GM23338 (cell line): ENCODE measurements around the gene GNAO1. TPM values are rescaled to one million over a fixed set of nuclear protein-coding genes. Genes with fewer than 3 reads are reported as not detected.

Experiments
- ATAC-seq: fragments of 200-7000 bp; cut with Tn5 transposase; 3 replicates; pipeline ENCODE4 v1.9.1; 2020
- DNase-seq: peaks from one replicate; pipeline ENCODE4 v3.0.0-alpha.2; 2015; ENCODE audit warnings: low spot score
- H2AFZ ChIP-seq: fragments of 200-600 bp; sonication (generic); 2 replicates; pipeline ENCODE4 v1.8.0; 2016; ENCODE audit warnings: antibody characterized with exemption, mild to moderate bottlenecking, moderate library complexity
- H3F3A ChIP-seq: fragments of 200-600 bp; sonication (generic); replicated peaks from 2 replicates; pipeline ENCODE4 v1.8.0; 2017; ENCODE audit warnings: antibody characterized with exemption, mixed run types, low read depth
- H3K27ac ChIP-seq: fragments of 200-600 bp; sonication (generic); 2 replicates; pipeline ENCODE4 v1.6.1; 2016; ENCODE audit warnings: low read depth
- H3K27me3 ChIP-seq: fragments of 200-600 bp; sonication (generic); 2 replicates; pipeline ENCODE4 v1.8.0; 2016; ENCODE audit warnings: mild to moderate bottlenecking, mixed run types, moderate library complexity; ENCODE audit not compliant: insufficient read depth
- H3K36me3 ChIP-seq: fragments of 200-600 bp; sonication (generic); 2 replicates; pipeline ENCODE4 v1.8.0; 2016; ENCODE audit warnings: mild to moderate bottlenecking; ENCODE audit not compliant: insufficient read depth
- H3K4me1 ChIP-seq: fragments of 200-600 bp; sonication (generic); 2 replicates; pipeline ENCODE4 v1.8.0; 2016; ENCODE audit warnings: mild to moderate bottlenecking, moderate library complexity; ENCODE audit not compliant: insufficient read depth
- H3K4me2 ChIP-seq: fragments of 200-600 bp; sonication (generic); 2 replicates; pipeline ENCODE4 v1.7.1; 2017; ENCODE audit warnings: mixed run types
- H3K4me3 ChIP-seq: fragments of 200-600 bp; sonication (generic); 2 replicates; pipeline ENCODE4 v1.6.1; 2016; ENCODE audit warnings: mixed run types
- H3K79me2 ChIP-seq: fragments of 200-600 bp; sonication (generic); replicated peaks from 2 replicates; pipeline ENCODE4 v1.8.0; 2017; ENCODE audit warnings: mild to moderate bottlenecking; ENCODE audit not compliant: insufficient read depth
- H3K9me2 ChIP-seq: fragments of 200-600 bp; sonication (generic); 2 replicates; pipeline ENCODE4 v1.8.0; 2017; ENCODE audit not compliant: insufficient read depth
- H4K20me1 ChIP-seq: fragments of 200-600 bp; sonication (generic); replicated peaks from 2 replicates; pipeline ENCODE4 v1.8.0; 2017; ENCODE audit warnings: mild to moderate bottlenecking; ENCODE audit not compliant: insufficient read depth
- H3K27ac Mint-ChIP-seq: 2 replicates; pipeline ENCODE4 v1.8.0; 2020; ENCODE audit warnings: inconsistent platforms, mild to moderate bottlenecking, moderate library complexity, mixed read lengths
- H3K27me3 Mint-ChIP-seq: 3 replicates; pipeline ENCODE4 v1.8.0; 2022; ENCODE audit warnings: low read depth, mild to moderate bottlenecking, moderate library complexity, mixed read lengths, inconsistent platforms; ENCODE audit not compliant: insufficient read depth, poor library complexity
- H3K36me3 Mint-ChIP-seq: 3 replicates; pipeline ENCODE4 v1.8.0; 2021; ENCODE audit warnings: low read depth, mild to moderate bottlenecking, inconsistent platforms, moderate library complexity, mixed read lengths
- H3K4me1 Mint-ChIP-seq: 3 replicates; pipeline ENCODE4 v1.8.0; 2020; ENCODE audit warnings: mild to moderate bottlenecking, inconsistent platforms, mixed read lengths
- H3K4me3 Mint-ChIP-seq: 3 replicates; pipeline ENCODE4 v1.8.0; 2021; ENCODE audit warnings: moderate library complexity, mild to moderate bottlenecking, inconsistent platforms, mixed read lengths
- H3K9me3 Mint-ChIP-seq: 3 replicates; pipeline ENCODE4 v1.8.0; 2020; ENCODE audit warnings: moderate library complexity, mild to moderate bottlenecking, inconsistent platforms, mixed read lengths
- CREB1 ChIP-seq: fragments of 250-450 bp; sonication (Bioruptor Pico); IDR thresholded peaks from 2 replicates; pipeline ENCODE4 v1.5.0; 2020; ENCODE audit warnings: low read depth, mild to moderate bottlenecking, moderate library complexity
- EZH2 ChIP-seq: fragments of 200-600 bp; sonication (generic); IDR thresholded peaks from one replicate; pipeline ENCODE4 v1.8.0; 2017; ENCODE audit warnings: antibody characterized with exemption, mild to moderate bottlenecking, low read depth; ENCODE audit not compliant: unreplicated experiment
- EZH2phosphoT487 ChIP-seq: fragments of 200-600 bp; sonication (generic); IDR thresholded peaks from one replicate; pipeline ENCODE4 v1.8.1; 2018; ENCODE audit warnings: antibody characterized with exemption; ENCODE audit not compliant: unreplicated experiment
- JUNB ChIP-seq: IDR thresholded peaks from one replicate; pipeline ENCODE4 v1.6.1; 2016; ENCODE audit warnings: antibody characterized with exemption; ENCODE audit not compliant: unreplicated experiment
- NANOG ChIP-seq: IDR thresholded peaks from 2 replicates; pipeline ENCODE4 v1.6.1; 2016; ENCODE audit warnings: antibody characterized with exemption, borderline replicate concordance
- POLR2AphosphoS5 ChIP-seq: IDR thresholded peaks from 2 replicates; pipeline ENCODE4 v1.6.1; 2016; ENCODE audit warnings: antibody characterized with exemption, low read depth
- ZNF114 ChIP-seq: fragments of 250-450 bp; sonication (Bioruptor Pico); IDR thresholded peaks from 2 replicates; pipeline ENCODE4 v1.5.0; 2020; ENCODE audit warnings: mild to moderate bottlenecking, moderate library complexity
- ZNF331 ChIP-seq: fragments of 250-450 bp; sonication (Bioruptor Pico); IDR thresholded peaks from 2 replicates; pipeline ENCODE4 v1.5.0; 2020; ENCODE audit warnings: low read depth, mild to moderate bottlenecking, moderate library complexity
- polyA plus RNA-seq: library from polyadenylated mRNA; unstranded; fragments of >200 nt; fragmentation: Nextera tagmentation; extraction: Ambion mirVana; gene quantifications from 2 replicates; pipeline ENCODE4 v1.2.1, GENCODE V29; 2016
- total RNA-seq: library from RNA; depleted of rRNA; stranded (reverse); fragments of >200 nt; shearing (Covaris generic); gene quantifications from 2 replicates; pipeline ENCODE4 v1.2.3, GENCODE V29; 2014
- TF ChIP-seq, protein P1 (sequence below): fragments of 250-450 bp; sonication (Bioruptor Pico); IDR thresholded peaks from 2 replicates; pipeline ENCODE4 v1.5.0; 2020; ENCODE audit warnings: mild to moderate bottlenecking, moderate library complexity
- TF ChIP-seq, protein P2 (sequence below): IDR thresholded peaks from 2 replicates; pipeline ENCODE4 v1.6.1; 2016; ENCODE audit warnings: antibody characterized with exemption
- TF ChIP-seq, protein P3 (sequence below): IDR thresholded peaks from one replicate; pipeline ENCODE4 v1.6.1; 2018; ENCODE audit warnings: antibody characterized with exemption; ENCODE audit not compliant: unreplicated experiment

Gene GNAO1
- total and polyA plus RNA-seq, 2 experiments from 2014 or later, result 6.5 to 24.8 TPM

DNA sequence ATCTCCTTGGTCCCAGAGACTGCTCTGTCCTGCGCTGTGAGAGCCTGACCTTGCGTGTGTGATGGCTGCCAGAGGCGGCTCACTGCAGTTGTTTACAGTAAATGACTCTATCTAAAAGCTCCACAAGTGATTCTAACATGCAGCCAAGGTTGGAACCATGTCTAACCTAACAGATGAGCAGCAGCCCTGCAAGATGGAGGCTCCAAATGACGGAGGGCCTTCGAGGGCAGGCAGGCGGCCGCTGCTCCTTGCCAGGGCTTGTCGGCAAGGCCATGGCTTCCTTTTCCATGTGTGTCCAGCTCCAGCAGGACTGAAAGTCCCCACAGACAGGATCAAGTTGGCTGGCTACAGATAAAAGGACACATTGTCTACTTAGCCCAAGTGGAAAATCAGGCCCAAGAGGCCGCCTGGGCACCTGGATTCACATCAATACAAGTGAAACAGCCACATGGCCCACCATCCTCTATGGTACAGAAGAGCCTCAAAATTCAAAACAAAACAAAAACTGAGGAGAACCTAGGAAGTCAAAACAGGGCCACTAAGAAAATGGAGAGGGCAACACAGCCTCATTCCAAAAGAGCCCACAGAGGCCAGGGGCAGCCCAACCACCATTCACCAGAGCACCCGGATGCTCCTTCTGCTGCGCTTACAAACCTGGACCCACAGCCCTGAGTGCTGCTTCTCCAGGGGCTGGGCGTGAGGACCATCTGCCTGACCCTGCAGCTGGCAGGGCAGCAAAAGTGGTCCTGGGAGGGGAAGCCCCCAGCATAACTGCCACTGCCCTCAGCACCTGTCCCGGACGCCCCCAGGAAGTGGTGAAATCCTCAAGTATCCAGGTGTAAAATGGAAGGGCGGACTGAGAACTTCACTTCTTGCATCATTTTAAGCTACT lies 169.1 kb downstream of the GNAO1 start (continued):
- TF ChIP-seq, protein P1, sequence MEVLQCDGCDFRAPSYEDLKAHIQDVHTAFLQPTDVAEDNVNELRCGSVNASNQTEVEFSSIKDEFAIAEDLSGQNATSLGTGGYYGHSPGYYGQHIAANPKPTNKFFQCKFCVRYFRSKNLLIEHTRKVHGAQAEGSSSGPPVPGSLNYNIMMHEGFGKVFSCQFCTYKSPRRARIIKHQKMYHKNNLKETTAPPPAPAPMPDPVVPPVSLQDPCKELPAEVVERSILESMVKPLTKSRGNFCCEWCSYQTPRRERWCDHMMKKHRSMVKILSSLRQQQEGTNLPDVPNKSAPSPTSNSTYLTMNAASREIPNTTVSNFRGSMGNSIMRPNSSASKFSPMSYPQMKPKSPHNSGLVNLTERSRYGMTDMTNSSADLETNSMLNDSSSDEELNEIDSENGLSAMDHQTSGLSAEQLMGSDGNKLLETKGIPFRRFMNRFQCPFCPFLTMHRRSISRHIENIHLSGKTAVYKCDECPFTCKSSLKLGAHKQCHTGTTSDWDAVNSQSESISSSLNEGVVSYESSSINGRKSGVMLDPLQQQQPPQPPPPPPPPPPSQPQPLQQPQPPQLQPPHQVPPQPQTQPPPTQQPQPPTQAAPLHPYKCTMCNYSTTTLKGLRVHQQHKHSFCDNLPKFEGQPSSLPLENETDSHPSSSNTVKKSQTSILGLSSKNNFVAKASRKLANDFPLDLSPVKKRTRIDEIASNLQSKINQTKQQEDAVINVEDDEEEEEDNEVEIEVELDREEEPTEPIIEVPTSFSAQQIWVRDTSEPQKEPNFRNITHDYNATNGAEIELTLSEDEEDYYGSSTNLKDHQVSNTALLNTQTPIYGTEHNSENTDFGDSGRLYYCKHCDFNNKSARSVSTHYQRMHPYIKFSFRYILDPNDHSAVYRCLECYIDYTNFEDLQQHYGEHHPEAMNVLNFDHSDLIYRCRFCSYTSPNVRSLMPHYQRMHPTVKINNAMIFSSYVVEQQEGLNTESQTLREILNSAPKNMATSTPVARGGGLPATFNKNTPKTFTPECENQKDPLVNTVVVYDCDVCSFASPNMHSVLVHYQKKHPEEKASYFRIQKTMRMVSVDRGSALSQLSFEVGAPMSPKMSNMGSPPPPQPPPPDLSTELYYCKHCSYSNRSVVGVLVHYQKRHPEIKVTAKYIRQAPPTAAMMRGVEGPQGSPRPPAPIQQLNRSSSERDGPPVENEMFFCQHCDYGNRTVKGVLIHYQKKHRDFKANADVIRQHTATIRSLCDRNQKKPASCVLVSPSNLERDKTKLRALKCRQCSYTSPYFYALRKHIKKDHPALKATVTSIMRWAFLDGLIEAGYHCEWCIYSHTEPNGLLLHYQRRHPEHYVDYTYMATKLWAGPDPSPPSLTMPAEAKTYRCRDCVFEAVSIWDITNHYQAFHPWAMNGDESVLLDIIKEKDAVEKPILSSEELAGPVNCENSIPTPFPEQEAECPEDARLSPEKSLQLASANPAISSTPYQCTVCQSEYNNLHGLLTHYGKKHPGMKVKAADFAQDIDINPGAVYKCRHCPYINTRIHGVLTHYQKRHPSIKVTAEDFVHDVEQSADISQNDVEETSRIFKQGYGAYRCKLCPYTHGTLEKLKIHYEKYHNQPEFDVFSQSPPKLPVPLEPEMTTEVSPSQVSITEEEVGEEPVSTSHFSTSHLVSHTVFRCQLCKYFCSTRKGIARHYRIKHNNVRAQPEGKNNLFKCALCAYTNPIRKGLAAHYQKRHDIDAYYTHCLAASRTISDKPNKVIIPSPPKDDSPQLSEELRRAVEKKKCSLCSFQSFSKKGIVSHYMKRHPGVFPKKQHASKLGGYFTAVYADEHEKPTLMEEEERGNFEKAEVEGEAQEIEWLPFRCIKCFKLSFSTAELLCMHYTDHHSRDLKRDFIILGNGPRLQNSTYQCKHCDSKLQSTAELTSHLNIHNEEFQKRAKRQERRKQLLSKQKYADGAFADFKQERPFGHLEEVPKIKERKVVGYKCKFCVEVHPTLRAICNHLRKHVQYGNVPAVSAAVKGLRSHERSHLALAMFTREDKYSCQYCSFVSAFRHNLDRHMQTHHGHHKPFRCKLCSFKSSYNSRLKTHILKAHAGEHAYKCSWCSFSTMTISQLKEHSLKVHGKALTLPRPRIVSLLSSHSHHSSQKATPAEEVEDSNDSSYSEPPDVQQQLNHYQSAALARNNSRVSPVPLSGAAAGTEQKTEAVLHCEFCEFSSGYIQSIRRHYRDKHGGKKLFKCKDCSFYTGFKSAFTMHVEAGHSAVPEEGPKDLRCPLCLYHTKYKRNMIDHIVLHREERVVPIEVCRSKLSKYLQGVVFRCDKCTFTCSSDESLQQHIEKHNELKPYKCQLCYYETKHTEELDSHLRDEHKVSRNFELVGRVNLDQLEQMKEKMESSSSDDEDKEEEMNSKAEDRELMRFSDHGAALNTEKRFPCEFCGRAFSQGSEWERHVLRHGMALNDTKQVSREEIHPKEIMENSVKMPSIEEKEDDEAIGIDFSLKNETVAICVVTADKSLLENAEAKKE, result no peak
- TF ChIP-seq CREB1 (CRISPR knock-in tag), result no peak
- TF ChIP-seq NANOG, result no peak
- no peak for TF ChIP-seq ZNF114

DNA sequence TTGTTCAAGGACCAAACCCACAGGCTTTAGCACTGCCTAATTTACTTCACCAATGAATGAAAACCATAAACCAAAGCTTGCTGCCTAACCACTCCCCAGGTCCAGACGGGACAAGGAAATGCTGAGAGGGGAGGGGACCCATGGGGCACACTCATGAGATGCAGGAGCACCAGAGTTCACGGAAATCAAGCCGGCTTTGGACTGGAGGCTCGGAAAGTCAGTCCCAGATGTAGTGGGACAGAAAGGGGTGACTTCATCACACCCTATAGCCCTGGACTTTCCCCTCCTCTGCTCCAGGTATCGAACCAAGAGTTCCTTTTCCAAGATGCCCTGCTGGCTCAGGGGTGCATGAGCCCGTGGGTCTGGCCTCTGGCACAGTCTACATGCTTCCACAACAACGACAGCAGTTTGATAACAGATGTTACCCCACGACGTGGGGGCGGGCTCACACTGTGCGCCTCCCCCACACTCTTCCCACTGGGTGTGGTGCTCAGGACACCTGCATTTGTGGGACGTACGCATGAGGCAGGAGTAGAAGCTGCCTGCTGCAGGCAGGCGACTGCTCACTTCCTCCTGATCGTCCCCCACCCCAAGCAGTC lies 170.9 kb downstream of the GNAO1 start:
- peaks cover 22% of the 10 kb centered on the region for H3K4me1 Mint-ChIP-seq
- H2AFZ ChIP-seq, result no peak overlapping the region
- no peaks in the 10 kb centered on the region for H3K9me2 ChIP-seq
- H3K27ac ChIP-seq, result no peak overlapping the region
- no peaks in the 10 kb centered on the region for H3F3A ChIP-seq
- no peak overlapping the region for H3K4me3 Mint-ChIP-seq
- H3K36me3 Mint-ChIP-seq, result peaks cover 6% of the 10 kb centered on the region; the same call in 2 of the 3 replicates
- no peak overlapping the region for H3K4me2 ChIP-seq
- H3K27me3 Mint-ChIP-seq, result peaks cover 5% of the 10 kb centered on the region
- H3K4me1 ChIP-seq, result peaks cover 11% of the 10 kb centered on the region
- H3K27me3 ChIP-seq, result no peaks in the 10 kb centered on the region
- no peak overlapping the region for H3K4me3 ChIP-seq
- DNase-seq, result no peak
- H3K27ac Mint-ChIP-seq, result no peak overlapping the region; the same call in 1 of the 2 replicates
- no peaks in the 10 kb centered on the region for H4K20me1 ChIP-seq
- no peaks in the 10 kb centered on the region for H3K79me2 ChIP-seq
- no peaks in the 10 kb centered on the region for H3K36me3 ChIP-seq
- ATAC-seq, result no peak
- H3K9me3 Mint-ChIP-seq, result no peaks in the 10 kb centered on the region
- TF ChIP-seq NANOG (no peak), JUNB (no peak), ZNF114 (no peak), ZNF331 (CRISPR knock-in tag) (no peak), POLR2AphosphoS5 (no peak), EZH2 (no peak), EZH2phosphoT487 (no peak)
- TF ChIP-seq, protein P2, sequence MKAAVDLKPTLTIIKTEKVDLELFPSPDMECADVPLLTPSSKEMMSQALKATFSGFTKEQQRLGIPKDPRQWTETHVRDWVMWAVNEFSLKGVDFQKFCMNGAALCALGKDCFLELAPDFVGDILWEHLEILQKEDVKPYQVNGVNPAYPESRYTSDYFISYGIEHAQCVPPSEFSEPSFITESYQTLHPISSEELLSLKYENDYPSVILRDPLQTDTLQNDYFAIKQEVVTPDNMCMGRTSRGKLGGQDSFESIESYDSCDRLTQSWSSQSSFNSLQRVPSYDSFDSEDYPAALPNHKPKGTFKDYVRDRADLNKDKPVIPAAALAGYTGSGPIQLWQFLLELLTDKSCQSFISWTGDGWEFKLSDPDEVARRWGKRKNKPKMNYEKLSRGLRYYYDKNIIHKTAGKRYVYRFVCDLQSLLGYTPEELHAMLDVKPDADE, result no peak
- TF ChIP-seq, protein P3, sequence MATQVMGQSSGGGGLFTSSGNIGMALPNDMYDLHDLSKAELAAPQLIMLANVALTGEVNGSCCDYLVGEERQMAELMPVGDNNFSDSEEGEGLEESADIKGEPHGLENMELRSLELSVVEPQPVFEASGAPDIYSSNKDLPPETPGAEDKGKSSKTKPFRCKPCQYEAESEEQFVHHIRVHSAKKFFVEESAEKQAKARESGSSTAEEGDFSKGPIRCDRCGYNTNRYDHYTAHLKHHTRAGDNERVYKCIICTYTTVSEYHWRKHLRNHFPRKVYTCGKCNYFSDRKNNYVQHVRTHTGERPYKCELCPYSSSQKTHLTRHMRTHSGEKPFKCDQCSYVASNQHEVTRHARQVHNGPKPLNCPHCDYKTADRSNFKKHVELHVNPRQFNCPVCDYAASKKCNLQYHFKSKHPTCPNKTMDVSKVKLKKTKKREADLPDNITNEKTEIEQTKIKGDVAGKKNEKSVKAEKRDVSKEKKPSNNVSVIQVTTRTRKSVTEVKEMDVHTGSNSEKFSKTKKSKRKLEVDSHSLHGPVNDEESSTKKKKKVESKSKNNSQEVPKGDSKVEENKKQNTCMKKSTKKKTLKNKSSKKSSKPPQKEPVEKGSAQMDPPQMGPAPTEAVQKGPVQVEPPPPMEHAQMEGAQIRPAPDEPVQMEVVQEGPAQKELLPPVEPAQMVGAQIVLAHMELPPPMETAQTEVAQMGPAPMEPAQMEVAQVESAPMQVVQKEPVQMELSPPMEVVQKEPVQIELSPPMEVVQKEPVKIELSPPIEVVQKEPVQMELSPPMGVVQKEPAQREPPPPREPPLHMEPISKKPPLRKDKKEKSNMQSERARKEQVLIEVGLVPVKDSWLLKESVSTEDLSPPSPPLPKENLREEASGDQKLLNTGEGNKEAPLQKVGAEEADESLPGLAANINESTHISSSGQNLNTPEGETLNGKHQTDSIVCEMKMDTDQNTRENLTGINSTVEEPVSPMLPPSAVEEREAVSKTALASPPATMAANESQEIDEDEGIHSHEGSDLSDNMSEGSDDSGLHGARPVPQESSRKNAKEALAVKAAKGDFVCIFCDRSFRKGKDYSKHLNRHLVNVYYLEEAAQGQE, result no peak
